ENCODE data around the gene UCK2. TPM values are rescaled to one million over a fixed set of nuclear protein-coding genes. Genes with fewer than 3 reads are reported as not detected.
A peak's percentile ranks its signal among the peaks of the same experiment; 100 is the strongest.

The UCK2 gene
- total and polyA plus RNA-seq, 4 donors, result 9.6 to 22.0 (median 14.1) TPM

DNA sequence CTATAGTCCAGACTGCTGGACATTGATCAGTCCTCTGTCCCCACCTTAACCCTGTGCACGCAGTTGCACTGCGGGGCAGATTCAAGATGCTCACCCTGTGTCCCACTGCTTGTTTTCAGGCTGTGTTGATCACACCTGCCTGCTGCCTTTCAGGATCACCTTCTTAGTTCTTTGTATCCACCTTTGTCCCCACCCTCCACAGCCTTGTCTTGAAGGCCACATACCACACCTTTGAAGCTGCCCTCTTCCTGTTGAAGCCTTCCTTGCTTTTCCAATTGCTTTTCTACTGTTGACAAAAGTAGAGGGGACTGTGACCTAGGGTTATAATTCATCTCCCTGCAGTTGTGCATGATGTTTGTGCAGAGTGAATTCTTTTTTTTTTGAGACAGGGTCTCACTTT, 32.7 kb downstream of the UCK2 start:
- DNase-seq (no peak), ATAC-seq (ENCODE audit: insufficient read depth, low FRiP score) (no peak)
- no peaks in the 10 kb centered on the region for H3K9me3 ChIP-seq (ENCODE audit: control insufficient read depth in 4 of 4, insufficient read depth in 3 of 4, low read length in 3 of 4)
- H3K27me3 ChIP-seq (ENCODE audit: control insufficient read depth in 3 of 3, insufficient read depth in 3 of 3, low read length in 2 of 3), result no peaks in the 10 kb centered on the region
- no peak overlapping the region for H3K9ac ChIP-seq (ENCODE audit: insufficient read depth in 1 of 2, low read length in 2 of 2)
- H3K4me1 ChIP-seq (ENCODE audit: control insufficient read depth in 5 of 5, insufficient read depth in 5 of 5, low read length in 5 of 5), result peaks cover 0 to 36% (median 3%) of the 10 kb centered on the region in 5 donors
- WGBS, 2 donors, result 97 to 100% methylated on average over 2 of the region's 2 CpGs
- no peaks in the 10 kb centered on the region for H3K36me3 ChIP-seq (ENCODE audit: control insufficient read depth in 4 of 4, insufficient read depth in 4 of 4, low read length in 4 of 4)
- no peak overlapping the region for H3K27ac ChIP-seq (ENCODE audit: low read depth in 1 of 2, low read length in 1 of 2)
- H3K4me3 ChIP-seq, result no peak overlapping the region
- no peak for TF ChIP-seq CTCF (IDR thresholded peaks at IDR 0.05; ENCODE audit: control extremely low read depth, extremely low read depth)

DNA sequence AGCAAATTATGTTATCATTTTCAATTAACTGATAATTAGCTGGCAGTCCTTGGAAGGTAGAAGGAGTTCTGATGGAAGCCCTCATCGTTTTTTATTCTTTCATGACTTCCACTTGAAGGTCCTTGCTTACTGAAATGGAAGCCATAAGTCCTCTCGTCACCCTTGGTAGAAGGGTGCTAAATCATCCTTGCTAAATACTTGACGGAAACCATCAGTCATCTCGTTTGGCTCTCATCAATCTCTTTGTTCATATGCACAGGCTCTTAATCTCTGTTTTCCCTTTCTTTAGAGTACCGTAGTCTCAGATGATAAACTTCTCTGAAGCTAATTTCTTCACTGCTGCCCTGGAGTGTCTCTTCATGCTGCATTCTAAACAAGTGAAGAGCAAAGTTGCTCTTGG, 34.5 kb downstream of the UCK2 start:
- H3K9me3 ChIP-seq (ENCODE audit: control insufficient read depth in 4 of 4, insufficient read depth in 3 of 4, low read length in 3 of 4), result no peaks in the 10 kb centered on the region
- no peak for TF ChIP-seq CTCF (IDR thresholded peaks at IDR 0.05; ENCODE audit: control extremely low read depth, extremely low read depth)
- no peaks in the 10 kb centered on the region for H3K27me3 ChIP-seq (ENCODE audit: control insufficient read depth in 3 of 3, insufficient read depth in 3 of 3, low read length in 2 of 3)
- H3K4me3 ChIP-seq, result no peak overlapping the region
- WGBS, 2 donors, result 68 to 71% methylated on average over 5 of the region's 5 CpGs
- peaks cover 0 to 28% (median 3%) of the 10 kb centered on the region in 5 donors for H3K4me1 ChIP-seq (ENCODE audit: control insufficient read depth in 5 of 5, insufficient read depth in 5 of 5, low read length in 5 of 5)
- H3K36me3 ChIP-seq (ENCODE audit: control insufficient read depth in 4 of 4, insufficient read depth in 4 of 4, low read length in 4 of 4), result no peaks in the 10 kb centered on the region
- ATAC-seq (ENCODE audit: insufficient read depth, low FRiP score) (no peak), DNase-seq (no peak)
- H3K27ac ChIP-seq (ENCODE audit: low read depth in 1 of 2, low read length in 1 of 2), result no peak overlapping the region
- no peak overlapping the region for H3K9ac ChIP-seq (ENCODE audit: insufficient read depth in 1 of 2, low read length in 2 of 2)

DNA sequence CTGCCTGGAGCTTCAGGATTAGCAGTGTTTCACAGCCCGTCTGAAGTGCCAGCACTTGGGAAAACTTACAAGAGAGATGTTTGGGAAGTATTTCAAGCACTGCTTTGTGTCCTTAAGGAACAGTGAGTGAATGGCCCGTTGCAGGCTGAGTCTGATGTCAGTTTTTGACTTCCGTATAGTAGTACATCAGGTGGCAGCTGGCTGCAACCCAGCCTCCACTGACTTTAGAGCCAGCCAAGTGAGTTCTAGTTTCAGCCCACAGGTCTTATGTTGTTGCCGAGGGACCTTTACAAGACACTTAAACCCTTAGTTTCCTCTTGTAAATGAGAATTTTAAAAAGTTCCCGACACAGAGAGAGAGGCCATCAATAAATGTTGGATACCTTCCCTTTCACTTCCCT, 35.0 kb downstream of the UCK2 start:
- no peaks in the 10 kb centered on the region for H3K27me3 ChIP-seq (ENCODE audit: control insufficient read depth in 3 of 3, insufficient read depth in 3 of 3, low read length in 2 of 3)
- no peak overlapping the region for H3K4me3 ChIP-seq
- no peak for TF ChIP-seq CTCF (IDR thresholded peaks at IDR 0.05; ENCODE audit: control extremely low read depth, extremely low read depth)
- no peak for ATAC-seq (ENCODE audit: insufficient read depth, low FRiP score)
- H3K27ac ChIP-seq (ENCODE audit: low read depth in 1 of 2, low read length in 1 of 2), result no peak overlapping the region
- WGBS, 2 donors, result 44 to 45% methylated on average over 5 of the region's 5 CpGs
- H3K9me3 ChIP-seq (ENCODE audit: control insufficient read depth in 4 of 4, insufficient read depth in 3 of 4, low read length in 3 of 4), result no peaks in the 10 kb centered on the region
- H3K9ac ChIP-seq (ENCODE audit: insufficient read depth in 1 of 2, low read length in 2 of 2), result no peak overlapping the region
- no peaks in the 10 kb centered on the region for H3K36me3 ChIP-seq (ENCODE audit: control insufficient read depth in 4 of 4, insufficient read depth in 4 of 4, low read length in 4 of 4)
- peaks cover 0 to 23% (median 0%) of the 10 kb centered on the region in 5 donors for H3K4me1 ChIP-seq (ENCODE audit: control insufficient read depth in 5 of 5, insufficient read depth in 5 of 5, low read length in 5 of 5)
- DNase-seq, result peak in 1 of 3 donors; percentile 32

DNA sequence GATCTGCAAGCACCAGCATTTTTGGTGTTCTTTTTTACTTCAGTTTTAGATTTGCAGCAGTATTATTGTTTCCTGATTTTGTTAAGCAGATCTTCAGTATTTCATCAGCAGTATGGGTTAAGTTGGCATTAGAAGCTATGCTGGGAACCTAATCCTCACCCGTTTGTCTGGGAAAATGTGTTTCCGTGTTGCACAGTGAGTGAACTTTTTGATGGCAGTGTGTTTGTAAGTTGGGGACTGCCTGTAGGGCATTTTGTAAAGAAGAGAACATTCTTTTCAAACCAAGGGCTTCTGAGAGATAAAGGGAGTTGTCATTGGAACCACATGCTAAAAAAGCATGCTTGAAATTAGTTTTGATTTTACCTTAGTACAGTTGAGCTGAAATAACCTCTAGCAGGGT, 35.9 kb downstream of the UCK2 start:
- ATAC-seq (ENCODE audit: insufficient read depth, low FRiP score), result no peak
- no peaks in the 10 kb centered on the region for H3K9me3 ChIP-seq (ENCODE audit: control insufficient read depth in 4 of 4, insufficient read depth in 3 of 4, low read length in 3 of 4)
- 58 to 70% methylated on average over 2 of the region's 2 CpGs for WGBS, 2 donors
- no peak overlapping the region for H3K27ac ChIP-seq (ENCODE audit: low read depth in 1 of 2, low read length in 1 of 2)
- DNase-seq, result no peak
- H3K9ac ChIP-seq (ENCODE audit: insufficient read depth in 1 of 2, low read length in 2 of 2), result no peak overlapping the region
- peaks cover 0 to 15% (median 0%) of the 10 kb centered on the region in 5 donors for H3K4me1 ChIP-seq (ENCODE audit: control insufficient read depth in 5 of 5, insufficient read depth in 5 of 5, low read length in 5 of 5)
- H3K36me3 ChIP-seq (ENCODE audit: control insufficient read depth in 4 of 4, insufficient read depth in 4 of 4, low read length in 4 of 4), result no peaks in the 10 kb centered on the region
- H3K4me3 ChIP-seq, result no peak overlapping the region
- H3K27me3 ChIP-seq (ENCODE audit: control insufficient read depth in 3 of 3, insufficient read depth in 3 of 3, low read length in 2 of 3), result no peaks in the 10 kb centered on the region
- TF ChIP-seq CTCF (IDR thresholded peaks at IDR 0.05; ENCODE audit: control extremely low read depth, extremely low read depth), result no peak

All from lung (tissue), 12 donors.